GM12878 (cell line): ENCODE data around the gene ANP32A. TPM values are rescaled to one million over a fixed set of nuclear protein-coding genes. Genes with fewer than 3 reads are reported as not detected.

Experiments used
- ATAC-seq: fragments of 200-7000 bp; cut with Tn5 transposase; 3 replicates; pipeline ENCODE4 v1.9.1; 2020; ENCODE audit warnings: mild to moderate bottlenecking, moderate library complexity
- Bru-seq: library from RNA; stranded (reverse); fragments of 400-500 nt; gene quantifications from one replicate; lab custom pipeline; 2021; lab: Mats Ljungman, UMichigan
- BruChase-seq, 2 experiments: library from RNA; stranded (reverse); fragments of 400-500 nt; gene quantifications; one replicate each; lab custom pipeline; 2021; lab: Mats Ljungman, UMichigan
- BruUV-seq: library from RNA; stranded (reverse); fragments of 400-500 nt; replicated peaks from 2 replicates; lab custom pipeline; 2021; lab: Mats Ljungman, UMichigan
- CTCF ChIA-PET: fragments of 300-600 bp; sonication (Branson Sonifier 250); formaldehyde crosslinking; extraction: SDS; loops from one replicate; lab custom pipeline; 2021; ENCODE audit warnings: inconsistent platforms; lab: Yijun Ruan, JAX
- POLR2A ChIA-PET: fragments of 350-600 bp; formaldehyde crosslinking; extraction: SDS; loops from one replicate; lab custom pipeline; 2021; ENCODE audit warnings: inconsistent platforms; lab: Charles Lee
- RAD21 ChIA-PET: fragments of 300-600 bp; sonication (Branson Sonifier 250); formaldehyde crosslinking; loops from one replicate; lab custom pipeline; 2023; ENCODE audit warnings: antibody characterized with exemption; ENCODE audit not compliant: unreplicated experiment; lab: Charles Lee
- SMC1A ChIA-PET: fragments of 300-600 bp; sonication (Branson Sonifier 250); formaldehyde crosslinking; loops from one replicate; lab custom pipeline; 2023; ENCODE audit not compliant: unreplicated experiment, uncharacterized antibody; lab: Charles Lee
- DNase-seq: peaks from one replicate; pipeline ENCODE4 v3.0.0-alpha.2; 2011; ENCODE audit warnings: low read depth, low spot score
- FAIRE-seq: peaks from 3 replicates; lab custom pipeline; 2011; peaks lifted over from hg19 to GRCh38; lab: Jason Lieb, UNC
- H2AFZ ChIP-seq: 2 replicates; pipeline ENCODE4 v1.6.0; 2011; ENCODE audit warnings: low read depth, low read length, control low read depth; ENCODE audit not compliant: control insufficient read depth
- H3K27ac ChIP-seq: 2 replicates; pipeline ENCODE4 v1.5.1; 2011; ENCODE audit warnings: control low read depth; ENCODE audit not compliant: control insufficient read depth, insufficient read depth
- H3K27me3 ChIP-seq, 2 experiments: replicated peaks in 1 of 2; 2 replicates each; pipeline versions ENCODE4 v1.6.0 to v1.6.1; 2011; ENCODE audit warnings: low read length in 1 of 2; ENCODE audit not compliant: control insufficient read depth in 2 of 2, insufficient read depth in 2 of 2
- H3K36me3 ChIP-seq, 2 experiments: 2 replicates each; pipeline ENCODE4 v1.5.1; 2011; ENCODE audit warnings: low read length in 1 of 2; ENCODE audit not compliant: control insufficient read depth in 2 of 2, insufficient read depth in 2 of 2
- H3K4me1 ChIP-seq: 2 replicates; pipeline ENCODE4 v1.6.1; 2011; ENCODE audit warnings: mild to moderate bottlenecking, low read length, moderate library complexity, mixed read lengths; ENCODE audit not compliant: control insufficient read depth, insufficient read depth
- H3K4me2 ChIP-seq: 2 replicates; pipeline ENCODE4 v1.6.0; 2011; ENCODE audit warnings: control low read depth; ENCODE audit not compliant: control insufficient read depth, insufficient read depth
- H3K4me3 ChIP-seq: fragments of 200-600 bp; sonication (generic); 2 replicates; pipeline ENCODE4 v1.5.1; 2016
- H3K79me2 ChIP-seq: 2 replicates; pipeline ENCODE4 v1.6.0; 2011; ENCODE audit warnings: low read length; ENCODE audit not compliant: control insufficient read depth, insufficient read depth
- H3K9ac ChIP-seq: 2 replicates; pipeline ENCODE4 v1.8.0; 2011; ENCODE audit warnings: low read length, control low read depth, mixed read lengths; ENCODE audit not compliant: control insufficient read depth, insufficient read depth
- H3K9me3 ChIP-seq: replicated peaks from 3 replicates; pipeline ENCODE4 v1.5.1; 2011; ENCODE audit warnings: mild to moderate bottlenecking, low read length; ENCODE audit not compliant: control insufficient read depth, insufficient read depth
- H4K20me1 ChIP-seq: 2 replicates; pipeline ENCODE4 v1.6.0; 2011; ENCODE audit not compliant: control insufficient read depth, insufficient read depth
- BCL11A ChIP-seq: IDR thresholded peaks from 2 replicates; pipeline ENCODE4 v1.6.1; 2011; ENCODE audit warnings: low read depth, low read length
- CREM ChIP-seq: IDR thresholded peaks from 2 replicates; pipeline ENCODE4 v1.6.1; 2014; ENCODE audit warnings: antibody characterized with exemption, low read depth
- DPF2 ChIP-seq: fragments of 450-650 bp; IDR thresholded peaks from 2 replicates; pipeline ENCODE4 v1.6.1; 2017; ENCODE audit warnings: mild to moderate bottlenecking
- E2F8 ChIP-seq: fragments of 450-650 bp; IDR thresholded peaks from 2 replicates; pipeline ENCODE4 v1.6.1; 2018; ENCODE audit warnings: mild to moderate bottlenecking, low read depth, moderate library complexity; ENCODE audit not compliant: partially characterized antibody
- POLR2A ChIP-seq: IDR thresholded peaks from 2 replicates; pipeline ENCODE4 v1.6.1; 2011; ENCODE audit warnings: low read depth, mild to moderate bottlenecking, low read length
- PRDM15 ChIP-seq: fragments of 450-650 bp; formaldehyde crosslinking; IDR thresholded peaks from 2 replicates; pipeline ENCODE4 v1.4.0; 2020; ENCODE audit warnings: mild to moderate bottlenecking, moderate library complexity
- TCF3 ChIP-seq: IDR thresholded peaks from 2 replicates; pipeline ENCODE4 v1.6.1; 2012; ENCODE audit warnings: low read depth, mild to moderate bottlenecking, low read length, borderline replicate concordance; ENCODE audit not compliant: insufficient read depth
- USF1 ChIP-seq: IDR thresholded peaks from 2 replicates; pipeline ENCODE4 v1.6.1; 2011; ENCODE audit warnings: borderline replicate concordance, low read depth, mild to moderate bottlenecking, moderate library complexity, mixed read lengths, low read length; ENCODE audit not compliant: insufficient read depth; ENCODE audit errors: extremely low read length
- ZNF274 ChIP-seq: IDR thresholded peaks from one replicate; pipeline ENCODE4 v1.8.0; 2011; ENCODE audit not compliant: insufficient read length, insufficient read depth
- WGBS: methylation state at CpG from one replicate; pipeline ENCODE4 v1.1.6; 2016; ENCODE audit warnings: low lambda C conversion rate; ENCODE audit not compliant: insufficient replicate concordance, insufficient coverage; ENCODE audit errors: missing lambda C conversion rate; 5-methylcytosine and 5-hydroxymethylcytosine counted together
- in situ Hi-C: fragments of 300-500 bp; cut with MboI; formaldehyde crosslinking; loops from 9 replicates; pipeline ENCODE4 v1.14.3; 2018; ENCODE audit warnings: mixed read lengths
- intact Hi-C: fragments of 100-400 bp; cut with micrococcal nuclease; formaldehyde crosslinking; loops from one replicate; pipeline ENCODE4 v1.14.2; 2022; ENCODE audit not compliant: unreplicated experiment
- long read RNA-seq, 2 experiments: library from polyadenylated mRNA; unstranded; transcript quantifications; one replicate each; pipeline ENCODE4 v2.0.0, GENCODE V29; 2019 to 2020
- polyA minus RNA-seq, 3 experiments: library from RNA; depleted of rRNA, polyadenylated mRNA; stranded (reverse); fragments of >200 nt; gene quantifications; 2 replicates each; pipeline ENCODE4 v1.2.3, GENCODE V29; 2011
- polyA plus RNA-seq, 11 experiments: library from polyadenylated mRNA; depleted of rRNA in 4 of 11; unstranded in 6 of 11; stranded (reverse) in 5 of 11; fragments of >200 nt; fragmentation: Nextera tagmentation in 4 of 11; fragmentation: Illumina TruSeq in 1 of 11; extraction: Ambion mirVana in 4 of 11; extraction: Trizol in 1 of 11; gene quantifications; 1 replicate in 1 of 11; 2 replicates in 10 of 11; pipeline versions ENCODE4 v1.2.1 to v1.2.3, GENCODE V29; 2011 to 2016; ENCODE audit warnings: inconsistent platforms in 2 of 11, missing spikeins in 2 of 11, low read depth in 1 of 11
- total RNA-seq, 4 experiments: library from RNA; depleted of rRNA in 3 of 4; stranded (reverse); fragments of >200 nt in 3 of 4; fragmentation: Illumina TruSeq in 1 of 4; extraction: Trizol in 1 of 4; gene quantifications; 2 replicates each; pipeline versions ENCODE4 v1.2.1 to v1.2.3, GENCODE V29; 2013 to 2021

ANP32A gene
- 115 and 122 TPM in 2 replicates for total RNA-seq (2013; cell fraction: nucleolus; rRNA removed)
- total RNA-seq (2014; rRNA removed) (113 and 115 TPM in 2 replicates), total RNA-seq (2014; rRNA removed; fragmentation: Illumina TruSeq; extraction: Trizol) (232 and 235 TPM in 2 replicates), total RNA-seq (2021) (227 and 244 TPM in 2 replicates), polyA plus RNA-seq (2011; rRNA removed) (170 and 224 TPM in 2 replicates), polyA plus RNA-seq (2014; fragmentation: Illumina TruSeq; extraction: Trizol) (666 and 753 TPM in 2 replicates), polyA plus RNA-seq (2014; fragmentation: Nextera tagmentation; extraction: Ambion mirVana) (10 to 100 TPM; 29.6 to 35.3 TPM), polyA plus RNA-seq (2014; rRNA removed) (247 and 261 TPM in 2 replicates), polyA plus RNA-seq (2016; fragmentation: Nextera tagmentation; extraction: Ambion mirVana) (100 to 1,000 TPM; 232 to 271 TPM), polyA minus RNA-seq (2011; rRNA and poly(A)+ RNA removed) (62.1 and 70.0 TPM in 2 replicates), Bru-seq, nascent RNA (percentile 92 among the genes with signal in this experiment), BruChase-seq, experiment 1, labeled RNA remaining after a 6-hour chase (percentile 95 among the genes with signal in this experiment), BruChase-seq, experiment 2, labeled RNA remaining after a 2-hour chase (percentile 91 among the genes with signal in this experiment)
- polyA plus RNA-seq (2011; ENCODE audit: low read depth): 105 TPM
- polyA plus RNA-seq (2011; cell fraction: cytosol; rRNA removed): 77.2 and 86.6 TPM in 2 replicates
- 56.0 and 69.4 TPM in 2 replicates for polyA plus RNA-seq (2011; cell fraction: nucleus; rRNA removed)
- 179 and 207 TPM in 2 replicates for polyA plus RNA-seq (2012)
- polyA minus RNA-seq (2011; cell fraction: cytosol; rRNA and poly(A)+ RNA removed): 39.3 and 49.7 TPM in 2 replicates
- polyA minus RNA-seq (2011; cell fraction: nucleus; rRNA and poly(A)+ RNA removed): 31.4 and 59.3 TPM in 2 replicates
- long read RNA-seq, experiment 1, transcript ANP32A-203 (7 exons, 2,440 nt): major isoform, 45 of 54 reads
- long read RNA-seq, experiment 1, partial matches to known transcripts: 4 of 54 reads
- long read RNA-seq, experiment 1, other reads (novel, unspliced or antisense): 5 of 54 reads
- long read RNA-seq, experiment 2, transcript ANP32A-208 (3 exons, 707 nt): minor isoform, 10 of 72 reads
- long read RNA-seq, experiment 2, transcript ANP32A-203 (7 exons, 2,440 nt): major isoform, 24 of 72 reads
- long read RNA-seq, experiment 2, partial matches to known transcripts: 19 of 72 reads
- long read RNA-seq, experiment 2, other reads (novel, unspliced or antisense): 19 of 72 reads

- ChIA-PET POLR2A (interaction anchor here (1.1 to 6.8 kb wide), 2 partner anchors 26 to 29 kb away, joined by 3 to 77 read pairs; no protein-coding TSS in a partner anchor), SMC1A (no interaction called here), CTCF (interaction anchor here (1.0 kb wide), 1 partner anchor 8 kb away, joined by 3 read pairs; no protein-coding TSS in a partner anchor), RAD21 (no interaction called here)
- H3K79me2 ChIP-seq: peaks cover 72% of the 10 kb centered on the region
- H3K4me1 ChIP-seq: peaks cover 21% of the 10 kb centered on the region
- H3K27me3 ChIP-seq: no peaks in the 10 kb centered on the region
- no peaks in the 10 kb centered on the region for H3K9me3 ChIP-seq
- intact Hi-C loops: no loop called here
- H3K4me3 ChIP-seq: peak within 1 kb of the TSS; percentile 98
- peaks cover 0 to 7% of the 10 kb centered on the region in 2 experiments; a peak in 2 of 4 replicates for H3K36me3 ChIP-seq
- in situ Hi-C loops: loop anchor here (25.0 kb wide), 1 partner anchor 1283 kb away; the partner anchor contains the start of gene MAP2K5
- FAIRE-seq: no peak
- peak within 1 kb of the TSS; percentile 68 for H2AFZ ChIP-seq
- 1% methylated on average over 67 of the region's 81 CpGs for WGBS
- peaks cover 2% of the 10 kb centered on the region; the same call in 1 of the 2 replicates for H4K20me1 ChIP-seq
- no TSS peak for BruUV-seq
- peak within 1 kb of the TSS; percentile 99 for H3K27ac ChIP-seq
- peak; percentile 74 for ATAC-seq
- peak within 1 kb of the TSS; percentile 99 for H3K9ac ChIP-seq
- peak within 1 kb of the TSS; percentile 100 for H3K4me2 ChIP-seq
- peak; percentile 62 for DNase-seq
- no peak for TF ChIP-seq PRDM15 (CRISPR knock-in tag)
- peak; percentile 30; the same call in 1 of the 2 replicates for TF ChIP-seq BCL11A
- TF ChIP-seq ZNF274: no peak
- TF ChIP-seq POLR2A: peak; percentile 89
- TF ChIP-seq TCF3: 0 out of 2 replicates have a peak, but pooled peaks have one; percentile 20
- TF ChIP-seq E2F8: peak; percentile 23
- TF ChIP-seq USF1: no peak
- peak; percentile 95 for TF ChIP-seq DPF2
- peak; percentile 33; the same call in 1 of the 2 replicates for TF ChIP-seq CREM
These were observed at the start of gene ANP32A for GRCh38 chr15:68820295-68821189. ANP32A (minus strand) TSS chr15:68820895; CDS start chr15:68820751, 144 bp downstream.
